Central memory CD8-positive, alpha-beta T cell (primary cell): Measurements from ENCODE around the gene PPME1.
"Not testable (repeated sequence)": the region's sequence is repeated elsewhere in the genome, so short reads cannot be mapped to it uniquely, and the experiment has no call there.

Experiments used
- ATAC-seq: fragments of 150-1000 bp; cut with Tn5 transposase; replicated peaks from 2 replicates; pipeline ENCODE4 v1.10.0; 2022; ENCODE audit warnings: mild to moderate bottlenecking, moderate FRiP score, moderate number of reproducible peaks; ENCODE audit not compliant: poor library complexity, severe bottlenecking; ENCODE audit errors: extremely low read depth
- DNase-seq, 2 donors: peaks; one replicate each; pipeline ENCODE4 v3.0.0; 2021; ENCODE audit warnings: low spot score in 2 of 2
- H3K27ac Mint-ChIP-seq: one replicate; pipeline ENCODE4 v1.8.0; 2022; ENCODE audit warnings: low read depth, mild to moderate bottlenecking, moderate library complexity, mixed read lengths
- H3K27me3 Mint-ChIP-seq: one replicate; pipeline ENCODE4 v1.8.0; 2022; ENCODE audit warnings: mixed read lengths
- H3K36me3 Mint-ChIP-seq: one replicate; pipeline ENCODE4 v1.8.0; 2022; ENCODE audit warnings: mild to moderate bottlenecking, moderate library complexity, mixed read lengths; ENCODE audit not compliant: insufficient read depth
- H3K4me1 Mint-ChIP-seq: one replicate; pipeline ENCODE4 v1.8.0; 2022; ENCODE audit warnings: mixed read lengths
- H3K4me3 Mint-ChIP-seq: one replicate; pipeline ENCODE4 v1.8.0; 2022; ENCODE audit warnings: mild to moderate bottlenecking, moderate library complexity, mixed read lengths
- H3K9me3 Mint-ChIP-seq: one replicate; pipeline ENCODE4 v1.8.0; 2022; ENCODE audit warnings: mixed read lengths

Gene PPME1

DNA sequence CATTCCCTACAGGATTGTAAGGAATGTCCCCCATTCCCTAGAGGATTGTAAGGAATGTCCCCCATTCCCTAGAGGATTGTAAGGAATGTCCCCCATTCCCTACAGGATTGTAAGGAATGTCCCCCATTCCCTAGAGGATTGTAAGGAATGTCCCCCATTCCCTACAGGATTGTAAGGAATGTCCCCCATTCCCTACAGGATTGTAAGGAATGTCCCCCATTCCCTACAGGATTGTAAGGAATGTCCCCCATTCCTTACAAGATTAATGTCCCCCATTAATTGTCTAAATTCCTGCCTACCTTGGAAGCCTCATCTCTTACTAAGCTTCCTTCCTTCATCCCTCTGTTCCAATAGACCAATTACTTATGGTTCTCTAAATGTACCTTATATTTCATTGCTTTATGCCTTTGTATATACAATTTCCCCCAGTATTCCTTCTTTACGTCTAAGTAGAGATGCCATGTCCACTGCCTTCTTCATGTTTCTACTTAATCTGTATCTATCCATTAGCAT is 31.1 kb upstream of the PPME1 start:
- H3K9me3 Mint-ChIP-seq, H3K27ac Mint-ChIP-seq, H3K4me1 Mint-ChIP-seq, H3K27me3 Mint-ChIP-seq, H3K4me3 Mint-ChIP-seq, DNase-seq, ATAC-seq: not testable (repeated sequence)
- peaks cover 12% of the 10 kb centered on the region for H3K36me3 Mint-ChIP-seq

DNA sequence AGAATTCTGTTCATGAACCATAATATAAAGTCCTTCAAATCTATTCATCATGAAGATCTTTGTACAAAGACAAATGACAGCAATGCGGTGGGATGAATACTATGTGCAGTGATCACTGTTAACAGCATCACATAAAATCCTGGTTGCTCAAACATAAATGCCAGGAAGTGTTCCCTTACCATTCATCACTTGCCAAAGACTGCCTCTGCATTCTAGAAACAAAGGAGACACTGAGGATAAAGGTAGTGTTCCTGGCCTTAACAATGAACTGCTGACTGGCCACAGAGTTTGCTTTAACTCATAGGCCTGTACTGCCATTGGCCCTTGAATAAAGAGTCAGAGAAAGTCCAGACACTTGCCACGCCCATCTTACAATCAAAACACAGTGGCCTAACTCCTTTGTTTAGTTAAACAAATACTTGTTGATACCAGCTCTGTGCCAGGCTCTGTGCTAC is 29.8 kb upstream of the PPME1 start:
- no peaks in the 10 kb centered on the region for H3K27me3 Mint-ChIP-seq
- ATAC-seq (no peak), DNase-seq (no peak)
- H3K9me3 Mint-ChIP-seq, result no peaks in the 10 kb centered on the region
- no peaks in the 10 kb centered on the region for H3K4me1 Mint-ChIP-seq
- no peak overlapping the region for H3K4me3 Mint-ChIP-seq
- H3K27ac Mint-ChIP-seq, result no peak overlapping the region
- peaks cover 12% of the 10 kb centered on the region for H3K36me3 Mint-ChIP-seq

DNA sequence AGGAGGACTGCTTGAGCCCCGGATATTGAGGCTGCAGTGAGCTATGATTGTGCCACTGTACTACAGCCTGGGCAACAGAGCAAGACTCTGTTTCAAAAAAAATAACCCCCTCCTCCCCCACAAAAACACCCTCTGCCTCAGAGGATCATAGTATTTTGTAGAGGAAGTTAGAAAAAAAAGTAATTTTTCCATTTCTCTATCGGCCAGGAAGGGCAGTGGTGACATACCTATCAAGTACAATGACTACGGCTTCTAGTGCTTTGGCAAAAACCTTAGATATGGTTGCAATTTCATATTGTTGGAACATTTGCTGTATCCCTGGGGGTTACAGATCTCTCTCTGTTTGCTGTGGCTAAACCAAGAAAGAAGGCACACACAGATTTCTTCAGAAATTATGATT is 29.2 kb upstream of the PPME1 start:
- no peak overlapping the region for H3K4me3 Mint-ChIP-seq
- H3K36me3 Mint-ChIP-seq, result peaks cover 12% of the 10 kb centered on the region
- H3K9me3 Mint-ChIP-seq, result no peaks in the 10 kb centered on the region
- H3K27me3 Mint-ChIP-seq, result no peaks in the 10 kb centered on the region
- no peak for ATAC-seq
- no peak for DNase-seq
- no peaks in the 10 kb centered on the region for H3K4me1 Mint-ChIP-seq
- no peak overlapping the region for H3K27ac Mint-ChIP-seq

DNA sequence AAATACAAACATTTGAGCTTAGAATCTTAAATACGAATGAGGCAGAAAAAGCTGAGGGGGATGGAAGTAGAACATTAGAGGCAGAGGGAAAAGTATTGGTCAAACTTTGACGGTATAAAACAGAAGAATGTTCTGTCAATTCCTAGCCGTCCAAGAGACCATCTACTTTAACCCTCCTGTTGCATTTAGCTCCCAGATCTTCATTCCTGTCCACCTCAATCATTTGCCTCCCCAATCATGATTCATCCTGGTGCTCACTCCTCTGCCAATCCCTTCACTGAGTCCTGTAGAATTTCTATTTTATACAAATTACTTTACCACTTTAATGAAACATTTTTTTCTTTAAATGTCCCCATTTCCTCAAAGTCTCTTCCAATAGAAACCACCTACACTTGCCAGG is 28.5 kb upstream of the PPME1 start:
- no peak for DNase-seq
- no peaks in the 10 kb centered on the region for H3K9me3 Mint-ChIP-seq
- H3K4me1 Mint-ChIP-seq, result no peaks in the 10 kb centered on the region
- ATAC-seq, result no peak
- peaks cover 12% of the 10 kb centered on the region for H3K36me3 Mint-ChIP-seq
- no peak overlapping the region for H3K27ac Mint-ChIP-seq
- H3K4me3 Mint-ChIP-seq, result no peak overlapping the region
- H3K27me3 Mint-ChIP-seq, result no peaks in the 10 kb centered on the region

DNA sequence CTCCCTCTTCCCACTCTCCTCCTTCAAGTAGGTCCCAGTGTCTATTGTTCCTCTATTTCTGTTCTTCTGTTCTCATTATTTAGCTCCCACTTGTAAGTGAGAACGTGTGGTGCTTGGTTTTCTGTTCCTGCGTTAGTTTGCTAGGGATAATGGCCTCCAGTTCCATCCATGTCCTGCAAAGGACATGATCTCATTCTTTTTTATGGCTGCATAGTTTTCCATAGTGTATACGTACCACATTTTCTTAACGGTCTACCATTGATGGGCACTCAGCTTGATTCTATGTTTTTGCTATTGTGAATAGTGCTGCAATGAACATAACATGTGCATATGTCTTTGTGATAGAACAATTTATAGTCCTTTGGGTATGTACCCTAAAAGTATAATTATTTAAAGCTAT is 26.5 kb upstream of the PPME1 start:
- Mint-ChIP-seq H3K27ac (no peak overlapping the region), H3K27me3 (no peaks in the 10 kb centered on the region), H3K4me3 (no peak overlapping the region), H3K9me3 (no peaks in the 10 kb centered on the region), H3K4me1 (no peaks in the 10 kb centered on the region), H3K36me3 (peaks cover 5% of the 10 kb centered on the region)
- ATAC-seq (no peak), DNase-seq (no peak)

DNA sequence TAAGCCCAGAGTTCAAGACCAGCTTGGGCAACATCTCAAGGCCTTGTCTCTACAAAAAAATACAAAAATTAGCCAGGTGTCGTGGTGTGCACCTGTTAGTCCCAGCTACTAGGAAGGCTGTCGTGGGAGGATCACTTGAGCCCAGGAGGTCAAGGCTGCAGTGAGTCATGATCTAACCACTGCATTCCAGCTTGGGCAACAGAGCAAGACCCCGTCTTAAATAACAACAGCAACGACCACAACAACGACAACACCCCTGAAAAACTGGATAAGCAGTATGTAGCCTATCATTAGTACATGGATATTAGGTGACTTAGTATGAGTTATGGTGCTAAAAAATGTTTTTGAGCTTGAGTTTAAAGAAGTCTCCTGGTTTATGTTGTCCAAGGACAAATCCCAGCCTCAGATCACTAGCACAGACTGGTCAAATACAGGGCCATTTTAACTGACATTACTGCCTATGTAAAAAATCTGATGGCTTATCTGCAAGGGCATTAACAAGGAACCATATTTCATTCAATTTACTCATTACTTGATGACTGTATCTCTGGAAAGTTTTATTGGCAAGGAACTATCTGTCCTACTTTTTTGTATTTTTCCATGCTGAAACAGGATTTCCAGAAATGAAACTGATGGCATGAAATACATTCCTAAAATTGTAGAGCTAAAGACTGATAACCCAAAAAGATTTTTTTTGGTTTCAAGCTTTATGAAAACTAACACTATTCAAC is 23.7 kb upstream of the PPME1 start:
- no peaks in the 10 kb centered on the region for H3K4me1 Mint-ChIP-seq
- ATAC-seq (no peak), DNase-seq (no peak)
- no peak overlapping the region for H3K4me3 Mint-ChIP-seq
- no peak overlapping the region for H3K27ac Mint-ChIP-seq
- peaks cover 5% of the 10 kb centered on the region for H3K36me3 Mint-ChIP-seq
- H3K27me3 Mint-ChIP-seq, result no peaks in the 10 kb centered on the region
- no peaks in the 10 kb centered on the region for H3K9me3 Mint-ChIP-seq

DNA sequence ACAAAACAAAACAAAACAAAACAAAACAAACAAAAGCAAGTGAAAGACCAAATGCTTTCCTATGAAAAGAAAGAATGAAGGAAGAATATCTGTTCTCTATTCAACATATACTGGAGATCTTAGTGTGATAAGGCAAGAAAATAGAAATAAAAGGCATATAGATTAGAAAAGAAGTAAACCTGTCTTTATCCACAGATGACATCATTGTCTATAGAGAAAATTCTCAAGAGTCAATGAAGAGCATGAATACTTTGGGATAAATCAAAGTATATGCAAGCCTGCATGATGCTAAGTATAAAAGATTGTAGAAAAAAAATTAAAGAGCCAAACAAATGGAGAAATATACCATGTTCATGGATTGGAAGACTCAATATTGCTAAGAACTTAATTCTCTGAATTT is 17.9 kb upstream of the PPME1 start:
- Mint-ChIP-seq H3K27me3 (no peaks in the 10 kb centered on the region), H3K36me3 (peaks cover 13% of the 10 kb centered on the region), H3K4me3 (no peak overlapping the region), H3K27ac (peak overlapping the region; percentile 4), H3K4me1 (peaks cover 14% of the 10 kb centered on the region), H3K9me3 (no peaks in the 10 kb centered on the region)
- DNase-seq, result no peak
- ATAC-seq, result no peak

DNA sequence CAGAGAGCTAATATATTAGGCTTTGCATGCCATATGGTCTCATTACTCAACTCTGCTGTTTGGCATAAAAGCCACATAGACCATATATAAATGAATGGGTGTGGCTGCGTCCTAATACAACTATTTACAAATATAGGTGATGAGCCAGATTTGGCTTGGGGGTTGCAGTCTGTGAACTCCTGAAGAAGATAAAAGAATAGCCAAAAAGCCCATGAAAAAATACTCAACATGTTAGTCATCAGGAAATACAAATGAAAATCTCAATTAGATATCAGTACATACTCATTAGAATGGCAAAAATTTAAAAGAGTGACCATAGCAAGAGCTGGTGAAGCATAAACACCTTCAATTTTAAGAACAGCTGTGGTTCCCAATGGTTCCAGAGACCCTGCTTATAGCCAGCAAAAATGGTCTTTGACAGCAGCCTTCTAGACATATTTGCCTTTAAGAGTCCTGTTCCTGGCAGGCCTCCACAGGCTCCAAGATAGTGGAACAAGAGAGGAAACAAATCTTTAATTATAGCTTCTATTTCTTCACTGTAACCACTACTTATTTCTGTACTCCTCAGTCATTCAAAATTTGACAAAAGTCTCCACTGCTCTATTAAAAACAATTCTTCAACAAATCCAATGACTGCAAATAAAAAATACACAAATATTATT is 16.3 kb upstream of the PPME1 start:
- DNase-seq (no peak), ATAC-seq (no peak)
- H3K4me1 Mint-ChIP-seq, result peaks cover 14% of the 10 kb centered on the region
- no peak overlapping the region for H3K27ac Mint-ChIP-seq
- H3K4me3 Mint-ChIP-seq, result no peak overlapping the region
- no peaks in the 10 kb centered on the region for H3K27me3 Mint-ChIP-seq
- no peaks in the 10 kb centered on the region for H3K9me3 Mint-ChIP-seq
- peaks cover 19% of the 10 kb centered on the region for H3K36me3 Mint-ChIP-seq

DNA sequence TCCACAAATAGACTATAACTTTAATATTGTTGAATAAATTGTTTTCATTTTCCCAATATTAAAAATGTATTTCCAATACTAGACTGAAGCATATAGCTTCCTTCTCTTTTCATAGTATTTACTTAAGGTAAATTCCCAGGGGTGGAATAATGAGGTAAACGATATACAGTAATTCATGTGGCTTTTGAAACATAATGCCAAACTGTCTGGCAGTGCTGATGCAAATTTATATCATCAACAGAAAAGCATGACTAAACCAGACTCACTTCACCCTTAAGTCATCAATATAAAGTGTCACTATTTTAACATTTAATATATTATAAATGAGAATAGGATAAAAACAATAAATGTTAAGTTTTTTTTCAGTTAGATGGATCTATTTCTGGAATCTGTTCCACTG is 13.9 kb upstream of the PPME1 start:
- no peak for DNase-seq
- peaks cover 25% of the 10 kb centered on the region for H3K36me3 Mint-ChIP-seq
- H3K9me3 Mint-ChIP-seq, result no peaks in the 10 kb centered on the region
- ATAC-seq, result no peak
- H3K27me3 Mint-ChIP-seq, result no peaks in the 10 kb centered on the region
- no peak overlapping the region for H3K27ac Mint-ChIP-seq
- no peak overlapping the region for H3K4me3 Mint-ChIP-seq
- H3K4me1 Mint-ChIP-seq, result peaks cover 27% of the 10 kb centered on the region

DNA sequence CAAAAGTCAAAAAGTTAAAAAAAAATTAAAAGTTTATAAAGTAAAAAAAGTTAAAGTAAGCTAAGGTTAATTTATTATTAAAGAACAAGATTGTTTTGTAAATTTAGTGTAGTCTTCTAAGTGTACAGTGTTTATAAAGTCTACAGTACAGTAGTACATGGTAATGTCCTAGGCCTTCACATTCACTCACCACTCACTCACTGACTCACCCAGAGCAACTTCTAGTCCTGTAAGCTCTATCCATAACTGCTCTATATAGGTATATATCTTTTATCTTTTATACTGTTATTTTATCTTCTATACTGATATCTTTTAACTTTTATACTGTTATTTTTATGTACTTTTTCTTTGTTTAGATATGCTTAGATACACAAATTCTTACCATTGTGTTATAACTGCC is 11.4 kb upstream of the PPME1 start:
- no peaks in the 10 kb centered on the region for H3K9me3 Mint-ChIP-seq
- H3K4me3 Mint-ChIP-seq, result no peak overlapping the region
- peaks cover 33% of the 10 kb centered on the region for H3K36me3 Mint-ChIP-seq
- no peak for DNase-seq
- peaks cover 31% of the 10 kb centered on the region for H3K4me1 Mint-ChIP-seq
- no peaks in the 10 kb centered on the region for H3K27me3 Mint-ChIP-seq
- H3K27ac Mint-ChIP-seq, result no peak overlapping the region
- ATAC-seq, result no peak

DNA sequence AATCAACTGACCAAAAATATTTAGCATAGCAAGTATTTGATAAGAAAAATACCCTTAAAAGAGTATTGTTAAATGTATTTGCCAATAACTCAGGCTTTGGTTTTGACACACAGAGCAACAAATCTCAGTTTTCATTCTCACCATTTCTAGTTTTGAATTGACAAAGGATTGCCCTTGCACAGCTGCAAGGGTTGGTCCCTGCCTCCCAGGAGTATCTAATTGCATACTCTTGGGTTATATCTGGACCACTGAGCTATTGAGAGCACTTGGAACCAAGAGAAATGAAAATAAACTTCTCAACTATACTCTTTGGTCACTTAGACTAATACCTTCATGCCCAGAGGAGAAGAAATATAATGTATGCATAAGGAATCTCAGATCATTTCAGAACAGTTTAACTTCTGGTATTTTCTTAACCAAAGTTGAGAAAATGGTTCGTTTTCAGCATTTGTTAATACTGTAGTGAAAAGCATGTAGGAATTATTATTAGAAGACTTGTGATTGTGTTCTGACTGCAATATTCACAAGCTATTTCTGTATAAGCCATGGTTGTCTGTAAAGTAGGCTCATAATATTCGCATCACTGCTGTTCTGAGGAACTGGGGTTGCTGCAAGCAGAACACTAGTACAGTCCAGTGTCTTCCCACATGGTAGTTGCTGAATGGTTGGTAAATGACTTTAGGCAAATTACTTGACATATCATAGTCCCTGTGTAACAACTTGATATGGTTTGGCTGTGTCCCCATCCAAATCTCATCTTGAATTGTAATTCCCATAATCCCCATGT is 8.2 kb upstream of the PPME1 start:
- Mint-ChIP-seq H3K9me3 (no peaks in the 10 kb centered on the region), H3K36me3 (peaks cover 40% of the 10 kb centered on the region), H3K27me3 (no peaks in the 10 kb centered on the region), H3K4me1 (peaks cover 28% of the 10 kb centered on the region), H3K4me3 (no peak overlapping the region), H3K27ac (no peak overlapping the region)
- DNase-seq (no peak), ATAC-seq (no peak)

DNA sequence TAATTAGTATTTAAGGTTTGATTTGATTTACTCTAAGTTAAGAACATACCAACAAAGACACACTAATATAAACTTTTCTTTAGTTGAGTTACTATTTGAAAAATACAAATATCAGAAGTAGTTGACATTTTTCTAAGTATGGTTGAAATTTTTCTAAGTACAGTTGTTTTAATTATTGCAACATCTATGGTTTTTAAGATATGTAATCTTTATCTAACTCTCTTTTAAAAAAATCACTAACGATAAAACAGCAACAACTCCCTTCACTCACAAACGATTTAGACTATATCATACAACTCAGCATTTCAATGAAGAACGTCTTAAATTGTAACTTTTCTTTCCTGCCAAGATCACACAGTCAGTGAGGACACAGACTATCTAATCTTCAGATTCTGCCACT is 2.3 kb upstream of the PPME1 start:
- peaks cover 5% of the 10 kb centered on the region for H3K4me1 Mint-ChIP-seq
- DNase-seq (no peak), ATAC-seq (no peak)
- no peaks in the 10 kb centered on the region for H3K9me3 Mint-ChIP-seq
- no peaks in the 10 kb centered on the region for H3K27me3 Mint-ChIP-seq
- no peak overlapping the region for H3K27ac Mint-ChIP-seq
- peaks cover 24% of the 10 kb centered on the region for H3K36me3 Mint-ChIP-seq
- H3K4me3 Mint-ChIP-seq, result no peak overlapping the region
